ENCODE results near the gene COA3. TPM values are rescaled to one million over a fixed set of nuclear protein-coding genes. Genes with fewer than 3 reads are reported as not detected.

COA3 gene
- polyA plus RNA-seq, 1 of the 3 experiments (the other 2 are of a cell fraction): 103 TPM

GRCh38 chr17:42814633-42815399 lies 16.3 kb upstream of the COA3 start (continued):
- peak; percentile 24; the same call in 1 of the 2 replicates for TF ChIP-seq ZBTB33 (IDR thresholded peaks at IDR 0.05; ENCODE audit: borderline replicate concordance, low read depth)

- DNase-seq: no peak
- H3K27ac ChIP-seq (ENCODE audit: low read depth in 2 of 2, low read length in 1 of 2): peak overlapping the region in 1 of 2 experiments; percentile 36; a peak in 2 of 4 replicates
- H3K9me2 ChIP-seq: no peaks in the 10 kb centered on the region
- no peaks in the 10 kb centered on the region for H3K9me3 ChIP-seq
- H3K79me2 ChIP-seq (ENCODE audit: insufficient read depth): 0 out of 2 replicates have a peak, but pooled peaks cover 8% of the 10 kb centered on the region
- POLR2A ChIA-PET: no interaction called here
- no peaks in the 10 kb centered on the region; the same call in 1 of the 2 replicates for H4K20me1 ChIP-seq (ENCODE audit: insufficient read depth)
- peaks cover 28% of the 10 kb centered on the region for H3F3A ChIP-seq (replicated peaks; ENCODE audit: insufficient read depth)
- peak overlapping the region; percentile 16; the same call in 1 of the 2 replicates for H3K4me2 ChIP-seq
- H3K4me3 ChIP-seq (ENCODE audit: low read depth in 2 of 2, low read length in 1 of 2): no peak overlapping the region
- no peak overlapping the region for H3K9ac ChIP-seq
- no peak overlapping the region for H2AFZ ChIP-seq (ENCODE audit: low read depth)
- CTCF ChIA-PET: interaction anchor here (0.6 to 4.8 kb wide), 4 partner anchors 10 to 36 kb away, joined by 3 to 35 read pairs (median 6); partner anchors contain the start of genes BECN1, CNTD1, COA3 and VPS25
- 24% methylated on average over 3 of the region's 3 CpGs for WGBS (ENCODE audit: low lambda C conversion rate)
- peaks cover 13 to 31% of the 10 kb centered on the region in 2 experiments for H3K36me3 ChIP-seq (replicated peaks in 1 of 2; ENCODE audit: control insufficient read depth in 1 of 2, insufficient read depth in 2 of 2, low read length in 1 of 2)
- H3K4me1 ChIP-seq (ENCODE audit: control insufficient read depth in 1 of 2, insufficient read depth in 2 of 2, low read depth in 1 of 2, low read length in 1 of 2): peaks cover 1 to 16% of the 10 kb centered on the region in 2 experiments; a peak in 3 of 4 replicates
- no peaks in the 10 kb centered on the region for H3K27me3 ChIP-seq (ENCODE audit: insufficient read depth)
- TF ChIP-seq FOXJ3 (CRISPR knock-in tag; IDR thresholded peaks at IDR 0.05) (no peak), REST (IDR thresholded peaks at IDR 0.05; ENCODE audit: low read depth, low read length) (no peak), GABPA (IDR thresholded peaks at IDR 0.05; ENCODE audit: low read depth) (0 out of 2 replicates have a peak, but pooled peaks have one; percentile 12), PBX3 (IDR thresholded peaks at IDR 0.05) (peak; percentile 49), EZH2phosphoT487 (IDR thresholded peaks at IDR 0.05; ENCODE audit: borderline replicate concordance, low read depth) (no peak), NFIC (IDR thresholded peaks at IDR 0.05; ENCODE audit: borderline replicate concordance) (peak; percentile 71), RCOR1 (IDR thresholded peaks at IDR 0.05; ENCODE audit: low read length) (no peak), EP300 (IDR thresholded peaks at IDR 0.05; ENCODE audit: borderline replicate concordance in 1 of 2, low read depth in 1 of 2, low read length in 1 of 2) (0 out of 4 replicates have a peak, but pooled peaks of 1 of the 2 experiments have one; percentile 29), FOXM1 (IDR thresholded peaks at IDR 0.05; ENCODE audit: low read depth) (no peak), NRF1 (IDR thresholded peaks at IDR 0.05; ENCODE audit: low read depth, low read length) (no peak), MEF2A (IDR thresholded peaks at IDR 0.05; ENCODE audit: borderline replicate concordance, low read depth) (no peak), MAX (IDR thresholded peaks at IDR 0.05; ENCODE audit: low read depth) (peak; percentile 56; the same call in 1 of the 2 replicates), TEAD4 (IDR thresholded peaks at IDR 0.05; ENCODE audit: borderline replicate concordance, insufficient read depth) (no peak), SMC3 (IDR thresholded peaks at IDR 0.05; ENCODE audit: low read depth, low read length) (no peak), CHD2 (IDR thresholded peaks at IDR 0.05; ENCODE audit: low read length, partially characterized antibody) (no peak), USF1 (IDR thresholded peaks at IDR 0.05; ENCODE audit: borderline replicate concordance, low read depth) (no peak), RXRA (IDR thresholded peaks at IDR 0.05; ENCODE audit: borderline replicate concordance, low read depth) (no peak), TCF12 (IDR thresholded peaks at IDR 0.05) (peak; percentile 83), CTCF (IDR thresholded peaks at IDR 0.05) (no peak)
These were observed 10.7 kb upstream of the COA3 start for GRCh38 chr17:42809250-42809649.

Measured in SK-N-SH (cell line).